ENCODE results near the gene DNAJC5.

DNAJC5 gene

GRCh38 chr20:63952769-63953168 is 57.8 kb downstream of the DNAJC5 start:
- no peak for TF ChIP-seq GABPA (IDR thresholded peaks at IDR 0.05; ENCODE audit: low read depth)
- TF ChIP-seq REST (IDR thresholded peaks at IDR 0.05; ENCODE audit: insufficient replicate concordance, low read depth), result no peak
- TF ChIP-seq CTCF (IDR thresholded peaks at IDR 0.05; ENCODE audit: insufficient read depth, low read length), result no peak
- TF ChIP-seq SPI1 (IDR thresholded peaks at IDR 0.05; ENCODE audit: borderline replicate concordance, low read depth), result no peak
- TF ChIP-seq POLR2AphosphoS5 (IDR thresholded peaks at IDR 0.05; ENCODE audit: low read depth), result no peak
- H3K27me3 ChIP-seq (ENCODE audit: insufficient read depth, poor library complexity, severe bottlenecking), result no peaks in the 10 kb centered on the region
- no peak overlapping the region for H3K4me3 ChIP-seq (replicated peaks; ENCODE audit: insufficient read depth, low read length)
- no peak overlapping the region for H3K27ac ChIP-seq (replicated peaks)
- DNase-seq (ENCODE audit: low read depth in 1 of 2, low spot score in 1 of 2), result no peak

- no peak for DNase-seq (ENCODE audit: low read depth in 1 of 2, low spot score in 1 of 2)
- Histone ChIP-seq H3K4me3 (replicated peaks; ENCODE audit: insufficient read depth, low read length) (peak overlapping the region; percentile 92), H3K27me3 (ENCODE audit: insufficient read depth, poor library complexity, severe bottlenecking) (no peaks in the 10 kb centered on the region), H3K27ac (replicated peaks) (peak overlapping the region; percentile 96)
- no peak for TF ChIP-seq GABPA (IDR thresholded peaks at IDR 0.05; ENCODE audit: low read depth)
- no peak for TF ChIP-seq SPI1 (IDR thresholded peaks at IDR 0.05; ENCODE audit: borderline replicate concordance, low read depth)
- no peak for TF ChIP-seq CTCF (IDR thresholded peaks at IDR 0.05; ENCODE audit: insufficient read depth, low read length)
- no peak for TF ChIP-seq POLR2AphosphoS5 (IDR thresholded peaks at IDR 0.05; ENCODE audit: low read depth)
- no peak for TF ChIP-seq REST (IDR thresholded peaks at IDR 0.05; ENCODE audit: insufficient replicate concordance, low read depth)
Observed at GRCh38 chr20:63953764-63954429, 59.0 kb downstream of the DNAJC5 start.

GRCh38 chr20:63955281-63955826 is 60.4 kb downstream of the DNAJC5 start:
- peak; percentile 41 to 53 for DNase-seq (ENCODE audit: low read depth in 1 of 2, low spot score in 1 of 2)
- H3K27me3 ChIP-seq (ENCODE audit: insufficient read depth, poor library complexity, severe bottlenecking), result no peaks in the 10 kb centered on the region
- H3K4me3 ChIP-seq (replicated peaks; ENCODE audit: insufficient read depth, low read length), result peak overlapping the region; percentile 92
- TF ChIP-seq CTCF (IDR thresholded peaks at IDR 0.05; ENCODE audit: insufficient read depth, low read length) (no peak), POLR2AphosphoS5 (IDR thresholded peaks at IDR 0.05; ENCODE audit: low read depth) (no peak), REST (IDR thresholded peaks at IDR 0.05; ENCODE audit: insufficient replicate concordance, low read depth) (no peak), GABPA (IDR thresholded peaks at IDR 0.05; ENCODE audit: low read depth) (no peak), SPI1 (IDR thresholded peaks at IDR 0.05; ENCODE audit: borderline replicate concordance, low read depth) (no peak)
- H3K27ac ChIP-seq (replicated peaks), result peak overlapping the region; percentile 96
